GM12878 (cell line): ENCODE results near the gene PDF. TPM values are rescaled to one million over a fixed set of nuclear protein-coding genes. Genes with fewer than 3 reads are reported as not detected.

Experiments
- ATAC-seq: fragments of 200-7000 bp; cut with Tn5 transposase; 3 replicates; pipeline ENCODE4 v1.9.1; 2020; ENCODE audit warnings: mild to moderate bottlenecking, moderate library complexity
- BruUV-seq: library from RNA; stranded (reverse); fragments of 400-500 nt; replicated peaks from 2 replicates; lab custom pipeline; 2021; lab: Mats Ljungman, UMichigan
- CTCF ChIA-PET: fragments of 300-600 bp; sonication (Branson Sonifier 250); formaldehyde crosslinking; extraction: SDS; loops from one replicate; lab custom pipeline; 2021; ENCODE audit warnings: inconsistent platforms; lab: Yijun Ruan, JAX
- POLR2A ChIA-PET: fragments of 350-600 bp; formaldehyde crosslinking; extraction: SDS; loops from one replicate; lab custom pipeline; 2021; ENCODE audit warnings: inconsistent platforms; lab: Charles Lee
- RAD21 ChIA-PET: fragments of 300-600 bp; sonication (Branson Sonifier 250); formaldehyde crosslinking; loops from one replicate; lab custom pipeline; 2023; ENCODE audit warnings: antibody characterized with exemption; ENCODE audit not compliant: unreplicated experiment; lab: Charles Lee
- SMC1A ChIA-PET: fragments of 300-600 bp; sonication (Branson Sonifier 250); formaldehyde crosslinking; loops from one replicate; lab custom pipeline; 2023; ENCODE audit not compliant: unreplicated experiment, uncharacterized antibody; lab: Charles Lee
- DNase-seq: peaks from one replicate; pipeline ENCODE4 v3.0.0-alpha.2; 2011; ENCODE audit warnings: low read depth, low spot score
- FAIRE-seq: peaks from 3 replicates; lab custom pipeline; 2011; peaks lifted over from hg19 to GRCh38; lab: Jason Lieb, UNC
- H2AFZ ChIP-seq: 2 replicates; pipeline ENCODE4 v1.6.0; 2011; ENCODE audit warnings: low read depth, low read length, control low read depth; ENCODE audit not compliant: control insufficient read depth
- H3K27ac ChIP-seq: 2 replicates; pipeline ENCODE4 v1.5.1; 2011; ENCODE audit warnings: control low read depth; ENCODE audit not compliant: control insufficient read depth, insufficient read depth
- H3K27me3 ChIP-seq, 2 experiments: replicated peaks in 1 of 2; 2 replicates each; pipeline versions ENCODE4 v1.6.0 to v1.6.1; 2011; ENCODE audit warnings: low read length in 1 of 2; ENCODE audit not compliant: control insufficient read depth in 2 of 2, insufficient read depth in 2 of 2
- H3K36me3 ChIP-seq, 2 experiments: 2 replicates each; pipeline ENCODE4 v1.5.1; 2011; ENCODE audit warnings: low read length in 1 of 2; ENCODE audit not compliant: control insufficient read depth in 2 of 2, insufficient read depth in 2 of 2
- H3K4me1 ChIP-seq: 2 replicates; pipeline ENCODE4 v1.6.1; 2011; ENCODE audit warnings: mild to moderate bottlenecking, low read length, moderate library complexity, mixed read lengths; ENCODE audit not compliant: control insufficient read depth, insufficient read depth
- H3K4me2 ChIP-seq: 2 replicates; pipeline ENCODE4 v1.6.0; 2011; ENCODE audit warnings: control low read depth; ENCODE audit not compliant: control insufficient read depth, insufficient read depth
- H3K4me3 ChIP-seq: fragments of 200-600 bp; sonication (generic); 2 replicates; pipeline ENCODE4 v1.5.1; 2016
- H3K79me2 ChIP-seq: 2 replicates; pipeline ENCODE4 v1.6.0; 2011; ENCODE audit warnings: low read length; ENCODE audit not compliant: control insufficient read depth, insufficient read depth
- H3K9ac ChIP-seq: 2 replicates; pipeline ENCODE4 v1.8.0; 2011; ENCODE audit warnings: low read length, control low read depth, mixed read lengths; ENCODE audit not compliant: control insufficient read depth, insufficient read depth
- H3K9me3 ChIP-seq: replicated peaks from 3 replicates; pipeline ENCODE4 v1.5.1; 2011; ENCODE audit warnings: mild to moderate bottlenecking, low read length; ENCODE audit not compliant: control insufficient read depth, insufficient read depth
- H4K20me1 ChIP-seq: 2 replicates; pipeline ENCODE4 v1.6.0; 2011; ENCODE audit not compliant: control insufficient read depth, insufficient read depth
- ATF3 ChIP-seq: IDR thresholded peaks from 2 replicates; pipeline ENCODE4 v1.6.1; 2011; ENCODE audit warnings: low read depth, mild to moderate bottlenecking, low read length, moderate library complexity, borderline replicate concordance; ENCODE audit errors: extremely low read depth
- BACH1 ChIP-seq: fragments of 450-650 bp; IDR thresholded peaks from 2 replicates; pipeline ENCODE4 v1.6.1; 2017; ENCODE audit warnings: mild to moderate bottlenecking, borderline replicate concordance
- CBX5 ChIP-seq: sonication (generic); IDR thresholded peaks from 2 replicates; pipeline ENCODE4 v1.6.1; 2016; ENCODE audit warnings: low read depth, moderate library complexity, mild to moderate bottlenecking, inconsistent platforms
- LARP7 ChIP-seq: fragments of 450-650 bp; IDR thresholded peaks from 2 replicates; pipeline ENCODE4 v1.6.1; 2017; ENCODE audit warnings: mild to moderate bottlenecking
- NBN ChIP-seq: fragments of 450-650 bp; IDR thresholded peaks from 2 replicates; pipeline ENCODE4 v1.6.1; 2016
- NFXL1 ChIP-seq: fragments of 450-650 bp; IDR thresholded peaks from 2 replicates; pipeline ENCODE4 v1.6.1; 2017; ENCODE audit warnings: antibody characterized with exemption, mild to moderate bottlenecking, borderline replicate concordance
- PAX5 ChIP-seq: IDR thresholded peaks from 2 replicates; pipeline ENCODE4 v1.6.1; 2011; ENCODE audit warnings: low read depth, low read length, borderline replicate concordance
- PRDM15 ChIP-seq: fragments of 450-650 bp; formaldehyde crosslinking; IDR thresholded peaks from 2 replicates; pipeline ENCODE4 v1.4.0; 2020; ENCODE audit warnings: mild to moderate bottlenecking, moderate library complexity
- SPI1 ChIP-seq: IDR thresholded peaks from 2 replicates; pipeline ENCODE4 v1.6.1; 2011; ENCODE audit warnings: low read depth, mild to moderate bottlenecking, low read length, moderate library complexity, borderline replicate concordance; ENCODE audit not compliant: insufficient read depth
- ZBED1 ChIP-seq: IDR thresholded peaks from 2 replicates; pipeline ENCODE4 v1.6.1; 2016; ENCODE audit warnings: borderline replicate concordance
- ZNF592 ChIP-seq: fragments of 450-650 bp; IDR thresholded peaks from 2 replicates; pipeline ENCODE4 v1.6.1; 2017; ENCODE audit warnings: mild to moderate bottlenecking, moderate library complexity
- WGBS: methylation state at CpG from one replicate; pipeline ENCODE4 v1.1.6; 2016; ENCODE audit warnings: low lambda C conversion rate; ENCODE audit not compliant: insufficient replicate concordance, insufficient coverage; ENCODE audit errors: missing lambda C conversion rate; 5-methylcytosine and 5-hydroxymethylcytosine counted together
- in situ Hi-C: fragments of 300-500 bp; cut with MboI; formaldehyde crosslinking; loops from 9 replicates; pipeline ENCODE4 v1.14.3; 2018; ENCODE audit warnings: mixed read lengths
- intact Hi-C: fragments of 100-400 bp; cut with micrococcal nuclease; formaldehyde crosslinking; loops from one replicate; pipeline ENCODE4 v1.14.2; 2022; ENCODE audit not compliant: unreplicated experiment
- polyA plus RNA-seq, 11 experiments: library from polyadenylated mRNA; depleted of rRNA in 4 of 11; unstranded in 6 of 11; stranded (reverse) in 5 of 11; fragments of >200 nt; fragmentation: Nextera tagmentation in 4 of 11; fragmentation: Illumina TruSeq in 1 of 11; extraction: Ambion mirVana in 4 of 11; extraction: Trizol in 1 of 11; gene quantifications; 1 replicate in 1 of 11; 2 replicates in 10 of 11; pipeline versions ENCODE4 v1.2.1 to v1.2.3, GENCODE V29; 2011 to 2016; ENCODE audit warnings: inconsistent platforms in 2 of 11, missing spikeins in 2 of 11, low read depth in 1 of 11
- total RNA-seq, 4 experiments: library from RNA; depleted of rRNA in 3 of 4; stranded (reverse); fragments of >200 nt in 3 of 4; fragmentation: Illumina TruSeq in 1 of 4; extraction: Trizol in 1 of 4; gene quantifications; 2 replicates each; pipeline versions ENCODE4 v1.2.1 to v1.2.3, GENCODE V29; 2013 to 2021
- TF ChIP-seq, protein P1 (sequence below): fragments of 450-650 bp; formaldehyde crosslinking; IDR thresholded peaks from 2 replicates; pipeline ENCODE4 v1.4.0; 2022; ENCODE audit warnings: mild to moderate bottlenecking, moderate library complexity

PDF gene
- total and polyA plus RNA-seq, 10 of the 15 experiments (the other 5 are each of a cell fraction or from before 2014, with no cell fraction given): 0.13 to 44.1 (median 16.7) TPM

DNA sequence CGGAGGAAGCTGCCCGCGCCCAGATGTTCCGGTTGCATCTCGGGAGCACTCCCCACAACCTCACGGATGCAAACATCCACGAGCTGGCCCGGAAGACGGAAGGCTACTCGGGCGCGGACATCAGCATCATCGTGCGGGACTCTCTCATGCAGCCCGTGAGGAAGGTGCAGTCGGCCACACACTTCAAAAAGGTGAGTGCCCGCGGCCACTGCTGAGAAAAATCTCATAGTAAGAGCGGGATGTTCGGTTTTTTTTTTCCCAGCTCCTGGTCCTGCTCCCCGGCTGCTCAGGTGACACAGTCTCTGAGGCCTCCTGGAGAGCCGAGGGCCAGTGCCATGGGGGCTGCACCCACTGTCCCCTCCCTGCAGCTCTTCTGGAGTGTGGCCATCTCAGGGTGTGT, 9.3 kb downstream of the PDF start:
- BruUV-seq: no TSS peak
- Histone ChIP-seq H3K4me1 (no peaks in the 10 kb centered on the region; the same call in 1 of the 2 replicates), H3K9ac (no peak overlapping the region), H3K4me3 (no peak overlapping the region), H4K20me1 (no peaks in the 10 kb centered on the region), H3K36me3 (peaks cover 30 to 54% of the 10 kb centered on the region in 2 experiments), H3K4me2 (no peak overlapping the region), H3K27ac (no peak overlapping the region), H3K79me2 (peaks cover 17% of the 10 kb centered on the region), H3K9me3 (no peaks in the 10 kb centered on the region), H2AFZ (no peak overlapping the region), H3K27me3 (no peaks in the 10 kb centered on the region)
- no peak for DNase-seq
- no peak for ATAC-seq
- 90% methylated on average over 22 of the region's 22 CpGs for WGBS
- ChIA-PET CTCF (no interaction called here), SMC1A (no interaction called here), POLR2A (no interaction called here), RAD21 (no interaction called here)
- in situ Hi-C loops: no loop called here
- intact Hi-C loops: no loop called here
- FAIRE-seq: no peak
- TF ChIP-seq NFXL1: no peak
- TF ChIP-seq PAX5: no peak
- no peak for TF ChIP-seq BACH1
- no peak for TF ChIP-seq ZBED1
- TF ChIP-seq ATF3: no peak
- no peak for TF ChIP-seq ZNF592
- no peak for TF ChIP-seq CBX5
- no peak for TF ChIP-seq NBN
- no peak for TF ChIP-seq PRDM15 (CRISPR knock-in tag)
- no peak for TF ChIP-seq SPI1
- TF ChIP-seq, protein P1, sequence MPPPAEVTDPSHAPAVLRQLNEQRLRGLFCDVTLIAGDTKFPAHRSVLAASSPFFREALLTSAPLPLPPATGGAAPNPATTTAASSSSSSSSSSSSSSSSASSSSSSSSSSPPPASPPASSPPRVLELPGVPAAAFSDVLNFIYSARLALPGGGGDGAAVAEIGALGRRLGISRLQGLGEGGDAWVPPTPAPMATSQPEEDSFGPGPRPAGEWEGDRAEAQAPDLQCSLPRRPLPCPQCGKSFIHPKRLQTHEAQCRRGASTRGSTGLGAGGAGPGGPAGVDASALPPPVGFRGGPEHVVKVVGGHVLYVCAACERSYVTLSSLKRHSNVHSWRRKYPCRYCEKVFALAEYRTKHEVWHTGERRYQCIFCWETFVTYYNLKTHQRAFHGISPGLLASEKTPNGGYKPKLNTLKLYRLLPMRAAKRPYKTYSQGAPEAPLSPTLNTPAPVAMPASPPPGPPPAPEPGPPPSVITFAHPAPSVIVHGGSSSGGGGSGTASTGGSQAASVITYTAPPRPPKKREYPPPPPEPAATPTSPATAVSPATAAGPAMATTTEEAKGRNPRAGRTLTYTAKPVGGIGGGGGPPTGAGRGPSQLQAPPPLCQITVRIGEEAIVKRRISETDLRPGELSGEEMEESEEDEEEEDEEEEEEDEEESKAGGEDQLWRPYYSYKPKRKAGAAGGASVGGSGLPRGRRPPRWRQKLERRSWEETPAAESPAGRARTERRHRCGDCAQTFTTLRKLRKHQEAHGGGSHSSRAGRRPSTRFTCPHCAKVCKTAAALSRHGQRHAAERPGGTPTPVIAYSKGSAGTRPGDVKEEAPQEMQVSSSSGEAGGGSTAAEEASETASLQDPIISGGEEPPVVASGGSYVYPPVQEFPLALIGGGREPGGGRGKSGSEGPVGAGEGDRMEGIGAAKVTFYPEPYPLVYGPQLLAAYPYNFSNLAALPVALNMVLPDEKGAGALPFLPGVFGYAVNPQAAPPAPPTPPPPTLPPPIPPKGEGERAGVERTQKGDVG (CRISPR knock-in tag): no peak
- TF ChIP-seq LARP7: no peak
